H9 (cell line): Measurements from ENCODE around the gene KIAA1671. TPM values are rescaled to one million over a fixed set of nuclear protein-coding genes. Genes with fewer than 3 reads are reported as not detected.

Source experiments
- DNase-seq: peaks from one replicate; pipeline ENCODE4 v3.0.0-alpha.2; 2017
- H2AFZ ChIP-seq: one replicate; pipeline ENCODE4 v1.6.1; 2013; ENCODE audit warnings: mild to moderate bottlenecking, low read length, control low read depth, moderate library complexity
- H2AK5ac ChIP-seq: 2 replicates; pipeline ENCODE4 v1.6.1; 2013; ENCODE audit warnings: low read length, control low read depth, mixed read lengths; ENCODE audit not compliant: insufficient read length
- H2BK120ac ChIP-seq: one replicate; pipeline ENCODE4 v1.6.1; 2013; ENCODE audit warnings: low read depth, mild to moderate bottlenecking, low read length, control low read depth, inconsistent platforms; ENCODE audit not compliant: poor library complexity, severe bottlenecking
- H2BK12ac ChIP-seq: 2 replicates; pipeline ENCODE4 v1.6.1; 2013; ENCODE audit warnings: low read length, control low read depth, mixed read lengths, low read depth; ENCODE audit not compliant: insufficient read length
- H2BK15ac ChIP-seq: 2 replicates; pipeline ENCODE4 v1.6.1; 2013; ENCODE audit warnings: low read depth, low read length, control low read depth
- H2BK20ac ChIP-seq: one replicate; pipeline ENCODE4 v1.6.1; 2013; ENCODE audit warnings: low read depth, mild to moderate bottlenecking, low read length, control low read depth, inconsistent platforms; ENCODE audit not compliant: poor library complexity, severe bottlenecking
- H2BK5ac ChIP-seq: 2 replicates; pipeline ENCODE4 v1.6.1; 2013; ENCODE audit warnings: low read length, control low read depth, mixed read lengths; ENCODE audit not compliant: insufficient read length
- H3K14ac ChIP-seq: 2 replicates; pipeline ENCODE4 v1.6.1; 2013; ENCODE audit warnings: low read length, control low read depth; ENCODE audit not compliant: insufficient read depth
- H3K18ac ChIP-seq: 2 replicates; pipeline ENCODE4 v1.6.1; 2013; ENCODE audit warnings: low read depth, mild to moderate bottlenecking, mixed read lengths, low read length, control low read depth; ENCODE audit not compliant: insufficient read length
- H3K23ac ChIP-seq: 2 replicates; pipeline ENCODE4 v1.6.1; 2013; ENCODE audit warnings: low read length, control low read depth, mixed read lengths, low read depth; ENCODE audit not compliant: insufficient read length
- H3K23me2 ChIP-seq: 2 replicates; pipeline ENCODE4 v1.6.1; 2013; ENCODE audit warnings: low read depth, mild to moderate bottlenecking, mixed read lengths, low read length, control low read depth; ENCODE audit not compliant: insufficient read length, poor library complexity, severe bottlenecking
- H3K27ac ChIP-seq: 2 replicates; pipeline ENCODE4 v1.5.1; 2013; ENCODE audit warnings: low read length, control low read depth, mixed read lengths, low read depth; ENCODE audit not compliant: insufficient read length
- H3K27me3 ChIP-seq: 2 replicates; pipeline ENCODE4 v1.6.1; 2013; ENCODE audit warnings: low read length, control low read depth, inconsistent platforms; ENCODE audit not compliant: insufficient read depth
- H3K4ac ChIP-seq: 2 replicates; pipeline ENCODE4 v1.6.1; 2013; ENCODE audit warnings: low read depth, mild to moderate bottlenecking, control low read depth, inconsistent platforms, low read length, moderate library complexity
- H3K4me1 ChIP-seq: 2 replicates; pipeline ENCODE4 v1.6.1; 2013; ENCODE audit warnings: low read length, control low read depth, inconsistent platforms; ENCODE audit not compliant: insufficient read depth
- H3K4me2 ChIP-seq: 2 replicates; pipeline ENCODE4 v1.6.1; 2013; ENCODE audit warnings: low read length, control low read depth, mixed read lengths; ENCODE audit not compliant: insufficient read length, insufficient read depth
- H3K56ac ChIP-seq: 2 replicates; pipeline ENCODE4 v1.6.1; 2013; ENCODE audit warnings: low read depth, mild to moderate bottlenecking, mixed read lengths, low read length, control low read depth; ENCODE audit not compliant: insufficient read length
- H3K79me1 ChIP-seq: 2 replicates; pipeline ENCODE4 v1.6.1; 2013; ENCODE audit warnings: low read depth, mild to moderate bottlenecking, moderate library complexity, low read length, control low read depth, inconsistent platforms; ENCODE audit not compliant: insufficient read depth, poor library complexity, severe bottlenecking
- H3K79me2 ChIP-seq: 2 replicates; pipeline ENCODE4 v1.6.1; 2013; ENCODE audit warnings: low read length, control low read depth, inconsistent platforms; ENCODE audit not compliant: insufficient read depth
- H3K9ac ChIP-seq: 2 replicates; pipeline ENCODE4 v1.6.1; 2013; ENCODE audit warnings: low read length, control low read depth, mixed read lengths; ENCODE audit not compliant: insufficient read length; ENCODE audit errors: extremely low read depth
- H3K9me3 ChIP-seq: one replicate; pipeline ENCODE4 v1.6.1; 2013; ENCODE audit warnings: low read depth, low read length, inconsistent platforms; ENCODE audit not compliant: control insufficient read depth
- H3T11ph ChIP-seq: one replicate; pipeline ENCODE4 v1.6.1; 2013; ENCODE audit warnings: mild to moderate bottlenecking, low read length, control low read depth, inconsistent platforms
- H4K20me1 ChIP-seq: one replicate; pipeline ENCODE4 v1.6.1; 2013; ENCODE audit not compliant: control insufficient read depth, insufficient read length, insufficient read depth
- H4K5ac ChIP-seq: 2 replicates; pipeline ENCODE4 v1.6.1; 2013; ENCODE audit warnings: low read depth, mild to moderate bottlenecking, mixed read lengths, low read length, control low read depth; ENCODE audit not compliant: insufficient read length
- H4K8ac ChIP-seq: replicated peaks from 2 replicates; pipeline ENCODE4 v1.6.1; 2013; ENCODE audit warnings: low read length, control low read depth, mixed read lengths, low read depth; ENCODE audit not compliant: insufficient read length
- H4K91ac ChIP-seq: 2 replicates; pipeline ENCODE4 v1.6.1; 2013; ENCODE audit warnings: low read depth, mild to moderate bottlenecking, moderate library complexity, mixed read lengths, low read length, control low read depth; ENCODE audit not compliant: insufficient read length
- H3K27ac Mint-ChIP-seq, 3 experiments: 2 replicates in 2 of 3; 3 replicates in 1 of 3; pipeline ENCODE4 v1.8.0; 2020 to 2021; ENCODE audit warnings: mixed read lengths in 3 of 3, mild to moderate bottlenecking in 1 of 3, moderate library complexity in 1 of 3
- H3K27me3 Mint-ChIP-seq: 2 replicates; pipeline ENCODE4 v1.8.0; 2021; ENCODE audit warnings: low read depth, mild to moderate bottlenecking, moderate library complexity, mixed read lengths
- H3K36me3 Mint-ChIP-seq, 3 experiments: 2 replicates in 2 of 3; 3 replicates in 1 of 3; pipeline ENCODE4 v1.8.0; 2020 to 2021; ENCODE audit warnings: low read depth in 3 of 3, mixed read lengths in 3 of 3; ENCODE audit not compliant: insufficient read depth in 1 of 3
- H3K4me1 Mint-ChIP-seq, 2 experiments: 2 replicates each; pipeline ENCODE4 v1.8.0; 2020; ENCODE audit warnings: mixed read lengths in 2 of 2
- H3K4me3 Mint-ChIP-seq, 2 experiments: 2 replicates in 1 of 2; 3 replicates in 1 of 2; pipeline ENCODE4 v1.8.0; 2020 to 2021; ENCODE audit warnings: mild to moderate bottlenecking in 2 of 2, mixed read lengths in 2 of 2, moderate library complexity in 1 of 2
- H3K9me3 Mint-ChIP-seq, 2 experiments: 2 replicates in 1 of 2; 3 replicates in 1 of 2; pipeline ENCODE4 v1.8.0; 2020; ENCODE audit warnings: mild to moderate bottlenecking in 2 of 2, mixed read lengths in 2 of 2, moderate library complexity in 1 of 2
- CTCF ChIP-seq: fragments of 200-600 bp; sonication (generic); conservative IDR thresholded peaks from 3 replicates; pipeline ENCODE4 v1.8.0; 2021; ENCODE audit warnings: antibody characterized with exemption, mild to moderate bottlenecking
- WGBS: extraction: QIAGEN DNeasy Blood & Tissue Kit; methylation state at CpG from one replicate; pipeline ENCODE4 v1.1.7; 2013; ENCODE audit warnings: missing lambda C conversion rate, low lambda C conversion rate, mixed read lengths; ENCODE audit not compliant: insufficient read length; ENCODE audit errors: extremely low coverage; 5-methylcytosine and 5-hydroxymethylcytosine counted together
- total RNA-seq: library from RNA; stranded (reverse); gene quantifications from 2 replicates; pipeline ENCODE4 v1.2.1, GENCODE V29; 2021

The KIAA1671 gene
- total RNA-seq, 1 experiment from 2014 or later = 22.6 TPM

- no peaks in the 10 kb centered on the region for H4K20me1 ChIP-seq
- no peaks in the 10 kb centered on the region for H3K79me2 ChIP-seq
- no peak overlapping the region; a peak in 1 of 7 replicates for H3K27ac Mint-ChIP-seq
- no peak overlapping the region for H2AK5ac ChIP-seq
- no peak for DNase-seq
- H3K4me1 ChIP-seq = 0 out of 2 replicates have a peak, but pooled peaks cover 2% of the 10 kb centered on the region
- no peaks in the 10 kb centered on the region for H3K36me3 Mint-ChIP-seq
- H3K9ac ChIP-seq = no peak overlapping the region
- no peak overlapping the region for H3T11ph ChIP-seq
- H2BK5ac ChIP-seq = no peak overlapping the region
- H3K4me1 Mint-ChIP-seq = peaks cover 35 to 59% of the 10 kb centered on the region in 2 experiments
- WGBS = no CpG with 5 or more reads among the region's 6 CpGs
- no peak overlapping the region for H3K27ac ChIP-seq
- H3K18ac ChIP-seq = no peak overlapping the region
- H3K9me3 Mint-ChIP-seq = no peaks in the 10 kb centered on the region
- H3K79me1 ChIP-seq = no peaks in the 10 kb centered on the region
- no peaks in the 10 kb centered on the region for H3K23me2 ChIP-seq
- no peak overlapping the region for H2BK12ac ChIP-seq
- no peak overlapping the region for H2BK120ac ChIP-seq
- H4K5ac ChIP-seq = no peak overlapping the region
- H3K27me3 ChIP-seq = no peaks in the 10 kb centered on the region
- no peak overlapping the region for H4K8ac ChIP-seq
- no peaks in the 10 kb centered on the region for H3K9me3 ChIP-seq
- no peak overlapping the region for H3K4me2 ChIP-seq
- H2BK15ac ChIP-seq = no peak overlapping the region
- H2BK20ac ChIP-seq = no peak overlapping the region
- no peak overlapping the region for H3K23ac ChIP-seq
- no peak overlapping the region for H3K56ac ChIP-seq
- no peak overlapping the region for H3K4ac ChIP-seq
- H4K91ac ChIP-seq = no peak overlapping the region
- no peak overlapping the region for H2AFZ ChIP-seq
- H3K4me3 Mint-ChIP-seq = no peak overlapping the region
- 0 out of 2 replicates have a peak, but pooled peaks cover 2% of the 10 kb centered on the region for H3K27me3 Mint-ChIP-seq
- TF ChIP-seq CTCF = no peak
- H3K14ac ChIP-seq = no peak overlapping the region
These were observed 177.9 kb downstream of the KIAA1671 start for GRCh38 chr22:25130462-25130861.
